ENCODE data around the gene MAMDC2. TPM values are rescaled to one million over a fixed set of nuclear protein-coding genes. Genes with fewer than 3 reads are reported as not detected.

MAMDC2 gene
- total RNA-seq, 1 donor from 2014 or later = 0.10 TPM

DNA sequence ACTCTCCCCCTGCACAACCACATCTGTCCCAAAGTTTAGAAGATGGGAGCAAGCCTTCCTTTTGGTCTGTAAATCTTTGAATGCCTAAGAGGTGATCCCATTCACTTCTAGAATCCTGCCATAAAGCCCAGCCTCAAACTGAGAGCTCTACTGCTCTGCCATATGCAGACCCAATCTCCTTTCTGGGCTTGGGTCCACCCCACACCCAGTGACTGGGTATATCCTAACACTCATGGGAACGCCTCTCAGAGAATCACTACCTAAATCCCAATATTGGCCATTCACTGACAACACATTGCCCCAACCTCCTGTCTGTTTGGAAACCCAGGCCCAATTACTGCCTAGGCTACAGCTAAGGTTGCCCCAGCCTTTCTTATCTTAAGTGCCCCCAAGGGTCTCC is 90.7 kb downstream of the MAMDC2 start:
- Mint-ChIP-seq H3K36me3 (ENCODE audit: low read depth, unreplicated experiment) (no peaks in the 10 kb centered on the region), H3K4me3 (ENCODE audit: unreplicated experiment) (no peak overlapping the region), H3K27ac (ENCODE audit: unreplicated experiment) (no peak overlapping the region), H3K9me3 (ENCODE audit: unreplicated experiment) (no peaks in the 10 kb centered on the region), H3K4me1 (ENCODE audit: unreplicated experiment) (no peaks in the 10 kb centered on the region), H3K27me3 (ENCODE audit: unreplicated experiment) (no peaks in the 10 kb centered on the region)
- TF ChIP-seq, protein P1, sequence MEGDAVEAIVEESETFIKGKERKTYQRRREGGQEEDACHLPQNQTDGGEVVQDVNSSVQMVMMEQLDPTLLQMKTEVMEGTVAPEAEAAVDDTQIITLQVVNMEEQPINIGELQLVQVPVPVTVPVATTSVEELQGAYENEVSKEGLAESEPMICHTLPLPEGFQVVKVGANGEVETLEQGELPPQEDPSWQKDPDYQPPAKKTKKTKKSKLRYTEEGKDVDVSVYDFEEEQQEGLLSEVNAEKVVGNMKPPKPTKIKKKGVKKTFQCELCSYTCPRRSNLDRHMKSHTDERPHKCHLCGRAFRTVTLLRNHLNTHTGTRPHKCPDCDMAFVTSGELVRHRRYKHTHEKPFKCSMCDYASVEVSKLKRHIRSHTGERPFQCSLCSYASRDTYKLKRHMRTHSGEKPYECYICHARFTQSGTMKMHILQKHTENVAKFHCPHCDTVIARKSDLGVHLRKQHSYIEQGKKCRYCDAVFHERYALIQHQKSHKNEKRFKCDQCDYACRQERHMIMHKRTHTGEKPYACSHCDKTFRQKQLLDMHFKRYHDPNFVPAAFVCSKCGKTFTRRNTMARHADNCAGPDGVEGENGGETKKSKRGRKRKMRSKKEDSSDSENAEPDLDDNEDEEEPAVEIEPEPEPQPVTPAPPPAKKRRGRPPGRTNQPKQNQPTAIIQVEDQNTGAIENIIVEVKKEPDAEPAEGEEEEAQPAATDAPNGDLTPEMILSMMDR (IDR thresholded peaks at IDR 0.05; ENCODE audit: unreplicated experiment) = no peak
- DNase-seq (ENCODE audit: low spot score) = no peak

DNA sequence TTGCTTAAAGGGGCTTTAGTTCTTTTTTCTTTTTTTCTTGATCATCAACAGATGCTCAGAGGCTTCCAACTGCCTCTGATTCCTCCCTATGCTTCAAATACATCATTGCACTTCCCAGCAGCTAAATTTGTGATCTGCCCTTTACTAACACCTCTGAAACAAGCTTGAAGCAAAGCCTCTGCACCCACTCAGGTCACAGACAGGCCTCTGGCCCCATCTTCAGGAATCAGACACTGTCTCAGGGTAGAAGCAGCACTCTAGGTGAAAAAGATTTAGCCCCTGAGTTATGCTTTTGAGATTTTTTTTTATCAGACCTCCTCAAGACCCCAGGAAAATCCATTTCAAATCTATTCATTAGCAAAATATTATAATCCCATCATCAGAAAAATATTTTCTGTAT is 91.5 kb downstream of the MAMDC2 start:
- H3K4me1 Mint-ChIP-seq (ENCODE audit: unreplicated experiment) = no peaks in the 10 kb centered on the region
- no peak for DNase-seq (ENCODE audit: low spot score)
- no peak overlapping the region for H3K27ac Mint-ChIP-seq (ENCODE audit: unreplicated experiment)
- TF ChIP-seq, protein P1 (IDR thresholded peaks at IDR 0.05; ENCODE audit: unreplicated experiment) = no peak
- no peak overlapping the region for H3K4me3 Mint-ChIP-seq (ENCODE audit: unreplicated experiment)
- H3K36me3 Mint-ChIP-seq (ENCODE audit: low read depth, unreplicated experiment) = no peaks in the 10 kb centered on the region
- no peaks in the 10 kb centered on the region for H3K9me3 Mint-ChIP-seq (ENCODE audit: unreplicated experiment)
- no peaks in the 10 kb centered on the region for H3K27me3 Mint-ChIP-seq (ENCODE audit: unreplicated experiment)

DNA sequence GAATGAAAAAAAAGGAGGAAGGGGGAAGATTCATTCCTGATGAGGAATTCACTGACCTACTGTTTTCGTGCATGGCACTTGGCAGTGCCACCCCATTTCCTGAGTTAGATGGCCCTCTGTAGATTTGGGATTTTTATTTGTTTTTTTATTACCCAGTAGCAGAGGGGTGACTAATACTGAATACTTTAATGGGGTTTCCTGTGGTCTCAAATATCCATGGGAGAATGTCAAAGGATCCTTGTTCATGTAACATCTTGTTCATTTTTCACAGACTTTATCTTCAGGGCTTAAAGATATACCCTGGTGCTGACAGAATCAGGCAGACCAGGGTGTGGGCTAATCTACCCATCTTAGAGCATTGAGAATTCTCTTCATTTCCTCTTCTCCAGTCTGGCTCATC is 93.0 kb downstream of the MAMDC2 start:
- H3K4me1 Mint-ChIP-seq (ENCODE audit: unreplicated experiment) = no peaks in the 10 kb centered on the region
- H3K4me3 Mint-ChIP-seq (ENCODE audit: unreplicated experiment) = no peak overlapping the region
- no peaks in the 10 kb centered on the region for H3K27me3 Mint-ChIP-seq (ENCODE audit: unreplicated experiment)
- DNase-seq (ENCODE audit: low spot score) = no peak
- no peak overlapping the region for H3K27ac Mint-ChIP-seq (ENCODE audit: unreplicated experiment)
- H3K9me3 Mint-ChIP-seq (ENCODE audit: unreplicated experiment) = no peaks in the 10 kb centered on the region
- no peaks in the 10 kb centered on the region for H3K36me3 Mint-ChIP-seq (ENCODE audit: low read depth, unreplicated experiment)
- TF ChIP-seq, protein P1 (IDR thresholded peaks at IDR 0.05; ENCODE audit: unreplicated experiment) = no peak

DNA sequence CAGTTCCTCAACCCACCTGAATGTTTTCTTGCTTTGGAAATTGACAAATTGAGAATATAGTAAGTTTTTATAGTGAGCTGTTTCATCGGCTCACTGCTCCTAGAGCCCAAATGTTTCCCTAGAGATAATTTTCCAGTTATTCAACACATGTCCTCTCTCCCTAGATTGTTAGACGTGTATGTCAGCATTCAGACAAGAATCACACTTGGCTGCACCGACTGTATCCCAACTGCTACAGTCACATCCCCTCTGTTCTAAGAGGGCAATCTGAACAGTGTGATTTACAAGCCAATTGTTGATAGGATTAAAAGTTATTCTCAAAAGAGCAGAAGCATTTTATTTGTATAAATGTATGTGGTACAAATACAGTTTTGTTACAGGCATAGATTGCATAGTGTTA is 93.9 kb downstream of the MAMDC2 start:
- Mint-ChIP-seq H3K9me3 (ENCODE audit: unreplicated experiment) (no peaks in the 10 kb centered on the region), H3K36me3 (ENCODE audit: low read depth, unreplicated experiment) (no peaks in the 10 kb centered on the region), H3K27ac (ENCODE audit: unreplicated experiment) (no peak overlapping the region), H3K4me3 (ENCODE audit: unreplicated experiment) (no peak overlapping the region), H3K27me3 (ENCODE audit: unreplicated experiment) (no peaks in the 10 kb centered on the region), H3K4me1 (ENCODE audit: unreplicated experiment) (no peaks in the 10 kb centered on the region)
- DNase-seq (ENCODE audit: low spot score) = no peak
- TF ChIP-seq, protein P1 (IDR thresholded peaks at IDR 0.05; ENCODE audit: unreplicated experiment) = no peak

DNA sequence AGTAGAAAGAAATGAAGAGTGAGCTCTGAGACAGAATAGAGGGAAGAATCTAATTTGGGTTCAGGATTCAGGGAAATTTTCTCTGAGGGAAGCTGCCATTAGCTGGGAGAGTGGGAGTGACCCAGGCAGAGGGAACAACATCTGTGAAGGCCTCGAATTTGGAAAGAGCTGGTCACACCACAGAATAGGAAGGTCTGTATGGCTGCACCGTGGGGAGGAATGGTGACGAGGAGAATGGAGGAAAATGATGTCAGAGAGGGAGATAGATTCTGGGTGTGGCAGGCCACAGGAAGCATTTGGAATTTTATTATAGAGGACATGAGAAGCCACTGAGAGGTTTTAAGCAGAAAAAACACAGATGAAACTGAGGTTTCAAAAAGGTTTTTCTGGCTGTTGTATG is 98.5 kb downstream of the MAMDC2 start:
- Mint-ChIP-seq H3K4me3 (ENCODE audit: unreplicated experiment) (no peak overlapping the region), H3K4me1 (ENCODE audit: unreplicated experiment) (no peaks in the 10 kb centered on the region), H3K9me3 (ENCODE audit: unreplicated experiment) (no peaks in the 10 kb centered on the region), H3K27ac (ENCODE audit: unreplicated experiment) (no peak overlapping the region), H3K27me3 (ENCODE audit: unreplicated experiment) (no peaks in the 10 kb centered on the region), H3K36me3 (ENCODE audit: low read depth, unreplicated experiment) (no peaks in the 10 kb centered on the region)
- TF ChIP-seq, protein P1 (IDR thresholded peaks at IDR 0.05; ENCODE audit: unreplicated experiment) = no peak
- DNase-seq (ENCODE audit: low spot score) = no peak

Data from endothelial cell (in vitro differentiated cells).